NCI-H526 treated with DMSO at 0.1 percent for 48 hours (cell line): ENCODE results near the gene ACER2.
"Not testable (repeated sequence)": the region's sequence is repeated elsewhere in the genome, so short reads cannot be mapped to it uniquely, and the experiment has no call there.

Experiments
- DNase-seq: peaks from one replicate; lab custom pipeline; 2025; lab: John Stamatoyannopoulos, UW

Gene ACER2

GRCh38 chr9:19408693-19409400 lies at the start of gene ACER2:
TSS of gene ACER2 (plus strand) at chr9:19409009. CDS start at chr9:19409085, 76 bp downstream.
- DNase-seq, result peak; percentile 80

- DNase-seq, result no peak
Measured at GRCh38 chr9:19369107-19369506, 39.7 kb upstream of the ACER2 start.

GRCh38 chr9:19371942-19372341 lies 36.9 kb upstream of the ACER2 start:
- DNase-seq, result no peak

- DNase-seq, result no peak
Measured at GRCh38 chr9:19372567-19372966, 36.2 kb upstream of the ACER2 start.

GRCh38 chr9:19373527-19373926 lies 35.3 kb upstream of the ACER2 start:
- peak; percentile 19 for DNase-seq

GRCh38 chr9:19375538-19375937 lies 33.3 kb upstream of the ACER2 start:
- DNase-seq, result no peak

- no peak for DNase-seq
Measured at GRCh38 chr9:19376931-19377330, 31.9 kb upstream of the ACER2 start.

- DNase-seq, result no peak
Measured at GRCh38 chr9:19378164-19378563, 30.6 kb upstream of the ACER2 start.

- no peak for DNase-seq
Measured at GRCh38 chr9:19378647-19379046, 30.2 kb upstream of the ACER2 start.

GRCh38 chr9:19379283-19379682 lies 29.5 kb upstream of the ACER2 start:
- DNase-seq, result no peak

- DNase-seq, result no peak
Measured at GRCh38 chr9:19379697-19380046, 29.1 kb upstream of the ACER2 start.

GRCh38 chr9:19380826-19381075 lies 28.1 kb upstream of the ACER2 start:
- no peak for DNase-seq

GRCh38 chr9:19381656-19382055 lies 27.2 kb upstream of the ACER2 start:
- no peak for DNase-seq

- not testable (repeated sequence) for DNase-seq
Measured at GRCh38 chr9:19385212-19385611, 23.6 kb upstream of the ACER2 start.

GRCh38 chr9:19385786-19386501 lies 22.9 kb upstream of the ACER2 start:
- no peak for DNase-seq

- no peak for DNase-seq
Measured at GRCh38 chr9:19386502-19387044, 22.2 kb upstream of the ACER2 start.

- no peak for DNase-seq
Measured at GRCh38 chr9:19387317-19387716, 21.5 kb upstream of the ACER2 start.

- not testable (repeated sequence) for DNase-seq
Measured at GRCh38 chr9:19389539-19389938, 19.3 kb upstream of the ACER2 start.

- no peak for DNase-seq
Measured at GRCh38 chr9:19397845-19398244, 11.0 kb upstream of the ACER2 start.

- not testable (repeated sequence) for DNase-seq
Measured at GRCh38 chr9:19403231-19403630, 5.6 kb upstream of the ACER2 start.

GRCh38 chr9:19404283-19405075 lies 4.3 kb upstream of the ACER2 start:
- no peak for DNase-seq

- DNase-seq, result no peak
Measured at GRCh38 chr9:19405771-19406170, 3.0 kb upstream of the ACER2 start.

- peak; percentile 33 for DNase-seq
Measured at GRCh38 chr9:19408316-19408692, 505 bp upstream of the ACER2 start.
